NCI-H1930 (cell line): Measurements from ENCODE around the gene TEX26.
A peak's percentile ranks its signal among the peaks of the same experiment; 100 is the strongest.

Experiments
- DNase-seq, 2 experiments: peaks; one replicate each; lab custom pipeline; 2025; lab: John Stamatoyannopoulos, UW

TEX26 gene

DNA sequence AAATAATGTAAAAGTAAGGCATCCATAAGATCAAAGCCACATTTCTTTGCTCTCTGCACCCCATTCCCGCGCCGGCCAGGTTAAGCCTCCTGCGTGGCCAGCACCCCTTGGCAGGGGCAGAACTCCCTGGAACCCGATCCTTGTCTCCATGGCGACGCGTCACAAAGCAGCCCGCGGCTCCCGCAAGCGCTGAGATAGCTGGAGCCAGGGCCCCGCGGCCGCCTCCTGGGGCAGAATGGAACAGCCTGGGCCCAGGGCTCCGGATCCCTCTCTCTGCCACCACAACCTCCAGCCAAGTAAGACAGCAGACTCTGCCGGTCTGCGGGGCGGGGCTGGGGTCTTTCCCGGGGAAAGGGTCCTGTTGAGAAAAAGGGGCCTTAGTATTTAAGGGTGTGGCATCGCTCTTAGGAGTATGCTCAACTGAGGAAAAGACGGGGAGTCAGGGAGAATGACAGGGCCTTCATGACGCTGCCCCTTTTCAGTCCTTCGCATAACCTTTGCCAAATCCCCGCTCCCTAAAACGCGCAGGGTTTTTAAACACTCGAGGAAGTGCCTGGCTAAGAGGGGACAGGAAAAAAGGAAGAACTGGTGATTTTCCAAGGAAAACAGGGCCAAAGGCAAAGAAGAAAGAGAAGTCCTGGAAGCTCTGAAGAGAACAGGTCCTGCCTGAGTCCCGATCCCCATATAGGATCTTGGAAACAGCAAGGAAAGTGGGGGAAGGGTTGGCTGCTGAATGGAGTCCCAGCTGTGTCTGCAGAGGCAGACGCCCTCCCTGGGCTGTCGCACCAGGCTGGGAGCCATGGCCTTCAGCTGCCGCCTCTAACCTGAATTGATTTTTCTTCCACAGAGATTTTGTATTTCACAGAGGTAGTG lies at the start of gene TEX26:
TSS of gene TEX26 (plus strand) at position 176 of the 873 bp plus-strand sequence. CDS start at position 236, 60 bp downstream.
- DNase-seq = no peak

GRCh38 chr13:30882996-30883766 lies 49.3 kb upstream of the TEX26 start:
- DNase-seq = no peak

- DNase-seq = no peak
These were observed 47.9 kb upstream of the TEX26 start for GRCh38 chr13:30884543-30884942.

DNA sequence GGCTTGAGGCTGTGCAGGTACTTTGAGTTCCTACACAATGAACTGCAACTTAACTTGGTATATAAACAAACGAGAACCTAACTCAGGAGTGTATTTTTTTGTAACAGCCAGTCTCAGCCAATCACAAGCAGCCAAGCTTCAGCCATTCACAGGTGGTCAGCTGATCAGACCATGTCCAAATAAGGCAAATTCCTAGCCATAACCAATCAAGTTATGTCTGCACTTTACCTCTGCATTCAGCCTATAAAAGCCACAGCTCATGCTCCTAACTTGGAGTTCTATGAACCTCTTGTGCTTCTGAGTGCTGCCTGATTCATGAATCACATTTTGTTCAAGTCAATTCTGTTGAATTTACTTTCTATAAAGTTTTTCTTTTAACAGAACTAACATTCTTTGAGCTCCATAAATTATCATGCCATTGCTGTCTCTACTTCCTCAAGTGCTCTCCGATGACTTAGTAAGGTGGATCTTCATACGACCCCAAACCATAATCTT lies 43.2 kb upstream of the TEX26 start:
- no peak for DNase-seq

GRCh38 chr13:30892966-30893365 lies 39.5 kb upstream of the TEX26 start:
- peak in 1 of 2 experiments; percentile 6 for DNase-seq

DNA sequence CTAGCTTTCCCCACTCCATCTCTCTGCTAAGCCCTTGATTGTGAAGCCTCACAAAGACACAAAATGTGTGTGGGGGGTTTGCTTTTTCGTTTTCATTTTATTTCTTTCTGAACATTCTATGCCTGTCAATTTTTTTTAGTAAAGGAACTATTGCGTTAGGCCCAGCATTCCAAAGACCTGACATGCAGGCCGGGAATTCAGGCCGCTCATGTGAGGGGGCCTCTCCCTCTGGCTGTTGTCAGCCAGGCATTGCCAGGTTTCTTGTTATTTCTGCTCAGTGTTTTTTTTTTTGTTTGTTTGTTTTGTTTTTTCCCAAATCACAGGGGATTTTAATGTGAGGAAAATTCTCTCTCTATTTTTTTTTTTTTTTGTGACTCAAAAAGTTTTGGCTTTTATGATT lies 36.7 kb upstream of the TEX26 start:
- DNase-seq = no peak

GRCh38 chr13:30898070-30898469 lies 34.4 kb upstream of the TEX26 start:
- DNase-seq = no peak

GRCh38 chr13:30898678-30899241 lies 33.7 kb upstream of the TEX26 start:
- no peak for DNase-seq

GRCh38 chr13:30900436-30900835 lies 32.0 kb upstream of the TEX26 start:
- DNase-seq = no peak

GRCh38 chr13:30900952-30901749 lies 31.3 kb upstream of the TEX26 start:
- no peak for DNase-seq

DNA sequence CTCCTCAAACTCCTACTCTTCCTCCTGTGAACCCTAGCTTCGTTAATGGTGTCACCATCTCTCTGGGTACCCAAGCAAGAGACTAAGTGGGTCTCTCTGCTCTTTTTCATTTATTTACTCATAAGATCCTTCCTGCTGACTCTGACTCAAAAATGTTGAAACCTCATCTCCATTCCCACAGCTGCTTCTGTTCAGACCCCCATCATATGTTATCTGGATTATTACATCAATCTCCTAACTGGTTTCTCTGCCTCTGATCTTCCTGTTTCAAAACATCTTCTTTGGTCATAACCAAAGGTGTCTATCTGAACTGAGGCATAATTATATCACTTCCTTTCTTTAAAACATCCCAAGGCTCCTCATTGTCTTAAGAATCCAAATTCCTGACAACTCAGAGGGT lies 28.4 kb upstream of the TEX26 start:
- no peak for DNase-seq

GRCh38 chr13:30905932-30906383 lies 26.5 kb upstream of the TEX26 start, which contains the start of gene MEDAG:
Gene MEDAG (plus strand): TSS chr13:30906271. CDS start chr13:30906516, 245 bp downstream.
- no peak for DNase-seq

DNA sequence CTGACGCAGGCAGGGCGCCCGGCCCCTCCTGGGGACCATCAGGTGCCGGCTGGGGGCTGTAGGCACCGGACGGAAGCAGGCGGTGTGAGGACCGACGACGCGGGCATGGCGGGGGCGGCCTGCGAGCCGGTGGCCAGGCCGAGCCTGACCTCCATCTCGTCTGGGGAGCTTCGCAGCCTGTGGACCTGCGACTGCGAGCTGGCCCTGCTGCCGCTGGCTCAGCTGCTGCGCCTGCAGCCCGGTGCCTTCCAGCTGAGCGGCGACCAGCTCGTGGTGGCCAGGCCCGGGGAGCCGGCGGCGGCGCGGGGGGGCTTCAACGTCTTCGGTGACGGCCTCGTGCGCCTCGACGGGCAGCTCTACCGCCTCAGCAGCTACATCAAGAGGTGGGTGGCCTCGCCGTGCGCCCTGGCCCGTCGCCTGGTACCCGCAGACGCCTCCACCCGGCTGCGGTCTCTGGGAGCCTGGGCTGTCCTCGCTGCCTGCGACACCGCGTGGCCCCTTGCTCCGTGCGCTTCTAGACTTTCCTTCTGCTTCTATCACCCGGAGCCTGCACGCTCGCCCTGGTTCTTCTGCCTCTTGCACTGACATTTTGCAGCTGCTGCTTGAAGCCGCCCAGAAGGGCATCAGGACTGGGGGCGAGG lies 25.9 kb upstream of the TEX26 start:
- DNase-seq = no peak

DNA sequence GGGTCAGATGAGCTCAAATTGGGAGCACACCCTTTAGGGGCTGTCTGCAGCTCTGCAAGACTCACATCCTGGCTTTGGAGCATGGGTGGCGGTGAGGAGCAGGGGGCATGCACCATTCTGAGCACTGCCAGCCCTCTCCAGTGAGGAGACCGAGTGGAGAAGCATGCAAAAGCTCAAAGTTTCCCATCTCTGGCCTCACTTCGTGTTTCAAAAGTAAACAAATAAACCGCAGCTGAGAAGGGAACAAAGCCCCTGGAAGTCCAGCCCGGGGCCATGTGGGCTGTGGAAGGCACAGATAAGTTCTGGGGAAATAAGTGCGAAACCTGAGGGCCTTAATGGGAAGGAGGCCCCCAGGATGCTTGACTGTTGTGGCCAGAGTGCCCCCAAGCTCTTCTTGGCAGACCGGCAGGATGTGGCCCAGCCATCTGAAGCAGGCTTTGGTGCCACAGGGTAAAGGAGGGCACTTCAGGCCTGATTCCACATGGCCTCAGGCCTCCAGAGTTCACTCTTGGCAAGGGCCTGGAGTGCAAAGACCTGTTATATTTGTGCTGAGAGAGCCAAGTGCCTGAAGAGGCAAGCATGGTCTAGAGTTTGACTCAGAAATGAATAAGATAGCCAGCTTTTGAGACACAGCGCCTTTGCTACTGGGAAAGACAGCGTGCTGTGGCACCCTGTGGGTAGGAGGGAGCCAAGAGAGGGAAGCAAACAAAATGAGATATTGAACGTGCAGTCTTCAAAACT lies 25.2 kb upstream of the TEX26 start:
- no peak for DNase-seq

- no peak for DNase-seq
These were observed 24.0 kb upstream of the TEX26 start for GRCh38 chr13:30908416-30908980.

DNA sequence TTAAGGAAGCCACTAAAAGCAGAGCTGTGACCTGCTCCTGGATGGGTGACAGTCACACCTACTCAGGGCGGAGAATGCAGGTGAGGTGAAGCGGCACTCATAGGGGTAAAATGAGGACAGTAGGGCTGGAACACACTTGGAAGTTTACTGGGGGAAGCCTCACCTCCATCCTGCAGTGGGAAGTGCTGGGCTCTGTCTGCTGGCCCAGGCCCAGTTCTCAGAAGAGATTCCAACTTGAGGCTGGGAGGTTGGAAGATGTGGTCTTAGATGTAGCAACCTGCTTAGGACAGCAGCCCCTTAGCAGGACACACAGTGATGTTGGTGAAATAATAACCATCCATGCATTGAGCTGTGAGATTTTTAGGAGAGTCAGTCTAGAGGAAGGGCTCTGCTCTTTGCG lies 21.8 kb upstream of the TEX26 start:
- no peak for DNase-seq

DNA sequence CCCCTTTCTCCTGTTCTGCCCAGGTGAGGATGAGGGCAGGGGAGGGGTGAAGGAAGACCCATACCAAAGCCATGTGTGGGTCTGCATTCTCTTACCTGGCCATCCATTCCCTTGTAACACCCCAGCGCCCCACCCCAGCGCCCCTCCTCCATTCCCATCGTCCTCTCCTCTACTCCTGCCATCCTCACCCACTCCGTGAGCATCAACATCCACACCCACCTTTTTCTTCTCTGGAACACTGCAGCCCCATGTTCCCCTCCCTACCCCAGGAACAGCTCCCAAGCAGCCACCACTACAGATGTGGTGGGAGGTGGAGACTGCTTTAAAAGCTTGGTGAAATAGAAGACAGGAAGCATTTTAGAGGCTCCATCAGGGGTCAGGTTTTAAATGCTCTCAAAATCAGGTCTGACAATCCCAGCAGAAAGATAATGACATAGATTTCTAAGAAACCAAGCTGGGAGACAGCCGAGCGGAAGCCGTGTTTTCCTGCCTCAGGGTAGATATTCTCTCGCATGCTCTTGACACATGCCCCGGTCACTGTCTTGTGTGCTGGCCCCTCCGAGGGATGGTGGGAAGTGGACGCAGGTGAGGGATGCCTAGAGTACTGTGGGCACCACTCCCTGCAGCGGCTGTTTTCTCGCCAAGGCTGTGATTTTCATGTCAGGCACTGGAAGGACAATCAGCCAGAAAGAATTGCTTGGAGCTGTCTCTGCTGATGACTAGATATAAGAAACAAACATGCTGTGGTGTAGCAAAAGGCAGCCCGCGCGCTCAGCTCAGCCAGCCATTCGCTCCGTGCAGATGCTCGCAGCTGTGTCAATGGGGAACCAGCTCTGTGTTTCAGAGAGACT lies 16.5 kb upstream of the TEX26 start:
- no peak for DNase-seq

- DNase-seq = no peak
These were observed 15.5 kb upstream of the TEX26 start for GRCh38 chr13:30916991-30917390.
